Activated naive CD4-positive, alpha-beta T cell treated with anti-CD3 and anti-CD28 coated beads for 36 hours (primary cell): ENCODE results near the gene CDRT15L2. TPM values are rescaled to one million over a fixed set of nuclear protein-coding genes. Genes with fewer than 3 reads are reported as not detected.
A peak's percentile ranks its signal among the peaks of the same experiment; 100 is the strongest.
"Not testable (repeated sequence)": the region's sequence is repeated elsewhere in the genome, so short reads cannot be mapped to it uniquely, and the experiment has no call there.

Source experiments
- CTCF ChIA-PET: fragments of 350-600 bp; sonication (Branson Sonifier 250); formaldehyde crosslinking; loops from one replicate; lab custom pipeline; 2021; ENCODE audit warnings: antibody characterized with exemption; lab: Charles Lee
- DNase-seq: peaks from one replicate; pipeline ENCODE4 v3.0.0-alpha.2; 2020
- H3K27ac Mint-ChIP-seq: one replicate; pipeline ENCODE4 v1.8.0; 2021; ENCODE audit warnings: mild to moderate bottlenecking, mixed read lengths
- H3K27me3 Mint-ChIP-seq: one replicate; pipeline ENCODE4 v1.8.0; 2021; ENCODE audit warnings: low read depth, mixed read lengths
- H3K36me3 Mint-ChIP-seq: one replicate; pipeline ENCODE4 v1.8.0; 2021; ENCODE audit warnings: low read depth, mixed read lengths
- H3K4me1 Mint-ChIP-seq: one replicate; pipeline ENCODE4 v1.8.0; 2021; ENCODE audit warnings: low read depth, mixed read lengths
- H3K4me3 Mint-ChIP-seq: one replicate; pipeline ENCODE4 v1.8.0; 2021; ENCODE audit warnings: mild to moderate bottlenecking, moderate library complexity, mixed read lengths
- H3K9me3 Mint-ChIP-seq: one replicate; pipeline ENCODE4 v1.8.0; 2021; ENCODE audit warnings: mixed read lengths
- intact Hi-C: fragments of 100-400 bp; cut with micrococcal nuclease; formaldehyde crosslinking; loops from one replicate; pipeline ENCODE4 v1.15.1; 2023
- total RNA-seq, 2 experiments: library from RNA; stranded (reverse); gene quantifications; one replicate each; pipeline ENCODE4 v1.2.3, GENCODE V29; 2021

CDRT15L2 gene
- not detected for total RNA-seq

- intact Hi-C loops, H3K27me3 Mint-ChIP-seq, CTCF ChIA-PET: not testable (repeated sequence)
Measured at GRCh38 chr17:20579424-20579823, at the start of gene CDRT15L2. Gene CDRT15L2, plus strand, starts transcription at chr17:20579724. Its CDS starts 20 bp downstream, at chr17:20579744.

GRCh38 chr17:20530104-20530503, 49.4 kb upstream of the CDRT15L2 start:
- H3K4me1 Mint-ChIP-seq, CTCF ChIA-PET, H3K27me3 Mint-ChIP-seq, intact Hi-C loops, H3K9me3 Mint-ChIP-seq, H3K36me3 Mint-ChIP-seq, DNase-seq, H3K27ac Mint-ChIP-seq: not testable (repeated sequence)
- H3K4me3 Mint-ChIP-seq: peak overlapping the region; percentile 34

More at GRCh38 chr17:20579424-20579823, at the start of gene CDRT15L2:
- not testable (repeated sequence) for H3K36me3 Mint-ChIP-seq, H3K4me1 Mint-ChIP-seq, H3K9me3 Mint-ChIP-seq, H3K4me3 Mint-ChIP-seq, DNase-seq, H3K27ac Mint-ChIP-seq

GRCh38 chr17:20532544-20533090, 46.9 kb upstream of the CDRT15L2 start:
- H3K9me3 Mint-ChIP-seq, H3K27me3 Mint-ChIP-seq, H3K36me3 Mint-ChIP-seq, H3K27ac Mint-ChIP-seq, CTCF ChIA-PET, DNase-seq, H3K4me1 Mint-ChIP-seq, intact Hi-C loops: not testable (repeated sequence)
- peak overlapping the region; percentile 66 for H3K4me3 Mint-ChIP-seq

- DNase-seq, H3K27me3 Mint-ChIP-seq, H3K36me3 Mint-ChIP-seq, H3K27ac Mint-ChIP-seq, intact Hi-C loops, H3K4me1 Mint-ChIP-seq, H3K9me3 Mint-ChIP-seq, CTCF ChIA-PET: not testable (repeated sequence)
- H3K4me3 Mint-ChIP-seq: peak overlapping the region; percentile 66
Measured at GRCh38 chr17:20533206-20533605, 46.3 kb upstream of the CDRT15L2 start.

- H3K9me3 Mint-ChIP-seq, CTCF ChIA-PET, H3K36me3 Mint-ChIP-seq, DNase-seq, H3K27ac Mint-ChIP-seq, H3K4me3 Mint-ChIP-seq, H3K27me3 Mint-ChIP-seq, intact Hi-C loops, H3K4me1 Mint-ChIP-seq: not testable (repeated sequence)
Measured at GRCh38 chr17:20534711-20535550, 44.6 kb upstream of the CDRT15L2 start.

GRCh38 chr17:20540414-20540813, 39.1 kb upstream of the CDRT15L2 start:
- H3K4me3 Mint-ChIP-seq, H3K36me3 Mint-ChIP-seq, DNase-seq, H3K27me3 Mint-ChIP-seq, H3K27ac Mint-ChIP-seq, intact Hi-C loops, H3K4me1 Mint-ChIP-seq, H3K9me3 Mint-ChIP-seq, CTCF ChIA-PET: not testable (repeated sequence)

- intact Hi-C loops, DNase-seq, H3K9me3 Mint-ChIP-seq, H3K36me3 Mint-ChIP-seq, H3K27ac Mint-ChIP-seq, H3K27me3 Mint-ChIP-seq, H3K4me3 Mint-ChIP-seq, CTCF ChIA-PET, H3K4me1 Mint-ChIP-seq: not testable (repeated sequence)
Measured at GRCh38 chr17:20540865-20541264, 38.7 kb upstream of the CDRT15L2 start.

- intact Hi-C loops, H3K9me3 Mint-ChIP-seq, CTCF ChIA-PET, H3K27me3 Mint-ChIP-seq, H3K4me1 Mint-ChIP-seq, H3K36me3 Mint-ChIP-seq, H3K4me3 Mint-ChIP-seq, H3K27ac Mint-ChIP-seq: not testable (repeated sequence)
- DNase-seq: peak; percentile 30
Measured at GRCh38 chr17:20541853-20542546, 37.5 kb upstream of the CDRT15L2 start.

GRCh38 chr17:20547923-20548322, 31.6 kb upstream of the CDRT15L2 start:
- intact Hi-C loops, DNase-seq, H3K9me3 Mint-ChIP-seq, H3K36me3 Mint-ChIP-seq, H3K4me1 Mint-ChIP-seq, CTCF ChIA-PET, H3K4me3 Mint-ChIP-seq, H3K27me3 Mint-ChIP-seq, H3K27ac Mint-ChIP-seq: not testable (repeated sequence)

GRCh38 chr17:20552920-20553319, 26.6 kb upstream of the CDRT15L2 start:
- H3K9me3 Mint-ChIP-seq, CTCF ChIA-PET: not testable (repeated sequence)

GRCh38 chr17:20554728-20555127, 24.8 kb upstream of the CDRT15L2 start:
- H3K27me3 Mint-ChIP-seq, H3K4me1 Mint-ChIP-seq, H3K36me3 Mint-ChIP-seq, H3K27ac Mint-ChIP-seq, intact Hi-C loops, H3K9me3 Mint-ChIP-seq, DNase-seq, CTCF ChIA-PET, H3K4me3 Mint-ChIP-seq: not testable (repeated sequence)

More at GRCh38 chr17:20552920-20553319, 26.6 kb upstream of the CDRT15L2 start:
- H3K4me1 Mint-ChIP-seq, DNase-seq, intact Hi-C loops, H3K36me3 Mint-ChIP-seq, H3K4me3 Mint-ChIP-seq, H3K27ac Mint-ChIP-seq, H3K27me3 Mint-ChIP-seq: not testable (repeated sequence)

GRCh38 chr17:20555135-20556010, 24.2 kb upstream of the CDRT15L2 start:
- H3K4me3 Mint-ChIP-seq, H3K27me3 Mint-ChIP-seq, DNase-seq, intact Hi-C loops, H3K27ac Mint-ChIP-seq, CTCF ChIA-PET, H3K9me3 Mint-ChIP-seq, H3K4me1 Mint-ChIP-seq, H3K36me3 Mint-ChIP-seq: not testable (repeated sequence)
